Measurements from ENCODE around the gene NINL.
"Not testable (repeated sequence)": the region's sequence is repeated elsewhere in the genome, so short reads cannot be mapped to it uniquely, and the experiment has no call there.

NINL gene

DNA sequence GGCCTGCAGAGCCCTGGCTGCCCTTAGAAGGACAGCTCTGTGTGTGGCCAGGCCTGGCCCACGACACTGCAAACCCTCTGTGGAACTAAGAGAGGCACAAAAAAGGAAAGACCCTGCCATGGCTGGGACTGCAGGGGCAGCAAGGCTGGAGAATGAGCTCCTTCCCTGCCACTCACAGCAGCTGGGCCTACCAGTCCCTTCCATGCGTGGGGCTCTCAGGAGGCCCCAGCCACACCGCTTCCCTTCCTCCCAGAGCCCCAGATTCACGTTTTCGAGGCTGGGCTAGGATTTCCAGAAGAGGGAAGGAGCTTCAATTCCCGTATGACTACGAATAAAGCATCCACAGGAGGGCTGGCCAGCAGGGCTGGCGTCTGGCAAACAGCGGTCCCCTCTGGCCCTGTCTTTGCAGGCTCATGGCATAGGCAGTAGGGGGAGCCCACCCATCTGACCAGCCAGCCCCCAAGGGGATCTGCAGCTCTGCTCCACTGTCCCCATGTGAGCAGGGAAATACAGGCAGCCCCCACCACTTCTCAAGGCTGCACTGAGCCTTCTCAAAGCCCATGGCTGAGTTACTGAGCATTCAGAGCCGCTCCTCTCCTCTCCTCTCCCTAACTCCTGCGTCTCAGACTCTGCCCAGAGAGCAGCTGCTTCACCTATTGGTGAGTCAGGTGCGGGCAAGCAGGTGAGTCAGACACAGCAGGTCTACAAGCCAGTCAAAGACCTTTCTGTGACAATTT is 53.1 kb downstream of the NINL start:
- no peak for DNase-seq

GRCh38 chr20:25529295-25529951 is 55.9 kb downstream of the NINL start:
- DNase-seq: no peak

DNA sequence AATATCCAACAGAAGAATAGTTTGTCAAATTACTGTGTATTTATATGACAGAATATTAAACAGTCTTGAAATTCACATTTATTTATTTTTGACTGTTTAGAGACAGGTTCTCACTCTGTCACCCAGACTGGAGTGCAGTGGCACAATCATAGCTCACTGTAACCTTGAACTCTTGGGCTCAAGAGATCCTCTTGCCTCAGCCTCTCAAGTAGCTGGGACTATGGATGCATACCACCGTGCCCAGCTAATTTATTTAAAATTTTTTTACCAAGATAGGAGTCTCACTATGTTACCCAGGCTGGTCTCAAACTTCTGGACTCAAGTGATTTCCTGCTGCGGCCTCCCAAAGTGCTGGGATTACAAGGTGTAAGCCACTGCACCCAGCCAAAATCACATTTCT is 57.4 kb downstream of the NINL start:
- DNase-seq: no peak

DNA sequence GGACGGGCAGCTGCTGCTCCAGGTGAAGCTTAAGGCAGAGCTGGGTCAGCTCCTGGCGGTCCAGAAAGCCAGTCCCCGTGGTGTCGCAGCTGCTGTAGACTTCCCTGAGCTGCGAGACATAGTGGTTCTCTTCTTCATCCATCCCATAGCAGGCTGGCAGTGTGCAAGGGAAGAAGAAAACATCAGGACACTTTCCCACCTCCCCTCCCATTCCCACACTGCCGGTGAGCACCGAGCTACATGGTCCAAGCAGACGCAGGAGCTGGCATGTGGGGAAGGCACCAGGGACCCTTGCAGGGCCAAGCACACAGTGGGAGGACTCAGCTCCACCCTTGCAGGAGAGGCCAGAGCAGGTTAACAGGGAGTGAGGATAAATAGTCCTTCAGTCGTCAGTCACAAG is 58.9 kb downstream of the NINL start:
- no peak for DNase-seq

GRCh38 chr20:25525867-25526266 is 59.5 kb downstream of the NINL start:
- no peak for DNase-seq

- no peak for DNase-seq
Measured at GRCh38 chr20:25525295-25525694, 60.0 kb downstream of the NINL start.

DNA sequence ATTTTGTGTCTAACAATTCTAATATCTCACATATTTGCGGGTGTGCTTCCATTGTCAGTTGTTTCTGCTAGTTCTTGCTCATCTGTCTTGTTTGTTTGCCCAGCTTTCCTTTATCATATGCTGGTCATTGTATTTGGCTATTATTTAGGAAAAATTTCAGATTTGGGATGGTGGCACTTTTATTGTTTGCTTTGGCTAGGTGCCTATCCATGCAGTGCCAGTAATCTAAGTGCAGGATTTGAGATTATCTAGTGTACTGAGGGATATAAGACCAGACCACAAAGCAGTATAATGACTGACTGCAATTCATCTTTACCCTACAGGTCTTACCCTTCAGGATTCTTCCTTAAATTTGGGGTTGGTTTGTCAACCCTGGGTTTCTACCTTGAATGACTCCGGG is 63.9 kb downstream of the NINL start:
- DNase-seq: no peak

DNA sequence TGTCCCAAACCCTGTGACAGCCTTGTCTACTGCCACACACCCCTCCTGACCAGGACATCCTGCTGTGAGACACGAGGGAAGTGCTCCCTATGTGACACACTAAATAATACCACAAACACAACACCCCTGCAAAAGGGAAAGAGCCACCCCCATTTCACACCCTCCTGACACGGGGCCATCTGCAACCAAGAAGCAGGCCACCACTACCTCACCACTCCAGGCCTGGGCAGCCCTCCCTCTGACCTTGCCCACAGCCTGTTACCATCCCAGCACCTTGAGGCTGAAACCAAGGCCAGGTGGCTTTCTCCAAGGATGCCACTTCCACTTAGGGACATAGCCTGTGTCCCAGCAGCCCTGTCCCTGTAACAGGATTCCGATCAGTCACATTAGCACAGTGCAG is 68.2 kb downstream of the NINL start:
- DNase-seq: no peak

- DNase-seq: no peak
Measured at GRCh38 chr20:25514747-25515340, 70.5 kb downstream of the NINL start.

GRCh38 chr20:25514195-25514594 is 71.1 kb downstream of the NINL start:
- DNase-seq: no peak

- DNase-seq: no peak
Measured at GRCh38 chr20:25512709-25513108, 72.6 kb downstream of the NINL start.

GRCh38 chr20:25511183-25511582 is 74.1 kb downstream of the NINL start:
- DNase-seq: no peak

DNA sequence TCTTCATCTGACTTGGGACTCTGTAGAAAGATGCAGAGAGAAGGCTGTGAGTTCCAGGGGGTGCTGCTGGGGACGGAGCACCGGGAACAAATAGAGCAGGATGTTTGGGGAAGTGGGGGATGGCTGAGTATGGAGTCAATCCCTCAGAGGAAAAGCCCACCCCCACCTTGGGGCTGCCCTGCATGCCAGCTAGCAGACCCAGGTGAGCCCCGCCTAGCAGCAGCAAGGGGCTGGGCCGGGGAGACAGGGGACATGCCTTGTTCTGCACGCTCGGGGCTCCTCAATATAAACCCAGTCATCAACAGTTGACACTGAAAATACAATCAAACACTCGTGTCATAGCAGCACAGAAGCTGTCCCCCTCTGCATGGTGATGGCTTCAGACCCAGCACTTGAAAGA is 74.6 kb downstream of the NINL start:
- no peak for DNase-seq

DNA sequence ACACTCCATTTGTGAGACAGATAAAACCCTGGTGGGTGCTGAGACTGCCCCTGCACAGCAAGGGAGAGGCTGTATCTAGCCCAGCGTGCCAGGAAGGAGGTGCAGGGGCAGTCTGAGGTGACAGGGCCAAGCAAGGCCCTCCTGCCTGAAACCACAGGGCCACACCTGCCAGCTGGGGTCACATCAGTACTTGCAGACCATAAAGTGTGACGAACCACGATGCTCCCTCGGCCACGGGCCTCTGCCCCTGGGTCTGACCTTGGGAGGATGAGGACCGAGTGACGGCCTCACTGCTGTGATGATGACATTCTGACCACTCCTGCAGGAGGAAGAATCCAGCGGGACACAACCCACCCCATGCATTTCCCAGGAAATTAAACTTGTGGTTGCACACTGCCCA is 75.1 kb downstream of the NINL start:
- DNase-seq: no peak

- DNase-seq: no peak
Measured at GRCh38 chr20:25509084-25509483, 76.2 kb downstream of the NINL start.

GRCh38 chr20:25508083-25508770 is 77.1 kb downstream of the NINL start:
- DNase-seq: no peak

DNA sequence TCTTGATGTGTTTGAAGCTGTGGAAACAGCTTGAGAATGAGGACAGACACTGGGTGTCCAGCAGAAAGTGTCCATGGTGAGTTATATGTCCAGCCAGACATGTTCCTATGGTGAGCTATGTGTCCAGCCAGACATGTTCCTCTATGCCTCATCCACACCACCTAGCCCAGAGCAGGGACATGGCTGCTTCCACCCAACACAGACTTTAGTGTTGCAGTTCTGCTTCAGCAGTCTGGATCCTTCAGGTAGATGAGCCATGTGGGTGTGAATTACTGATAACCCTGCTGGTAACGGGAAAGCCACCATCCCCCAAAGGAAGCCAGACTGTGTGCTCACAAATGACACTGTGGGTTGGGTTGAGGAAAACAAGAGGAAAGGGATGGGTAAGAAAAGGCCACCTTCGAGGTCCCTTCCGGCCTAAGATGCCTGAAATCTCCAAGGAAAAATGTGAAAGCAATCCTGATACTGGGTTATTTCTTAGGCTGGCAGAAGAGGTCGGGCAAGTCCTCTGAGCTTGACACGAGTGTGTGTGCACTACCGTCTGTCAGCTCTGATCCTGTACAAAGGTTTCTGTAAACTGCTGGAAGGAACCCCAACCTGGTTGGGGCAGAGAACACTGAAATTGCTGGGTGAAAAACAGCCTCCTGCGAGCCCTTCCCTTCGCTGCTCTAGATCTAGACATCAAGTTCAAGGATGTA is 77.8 kb downstream of the NINL start:
- DNase-seq: no peak

DNA sequence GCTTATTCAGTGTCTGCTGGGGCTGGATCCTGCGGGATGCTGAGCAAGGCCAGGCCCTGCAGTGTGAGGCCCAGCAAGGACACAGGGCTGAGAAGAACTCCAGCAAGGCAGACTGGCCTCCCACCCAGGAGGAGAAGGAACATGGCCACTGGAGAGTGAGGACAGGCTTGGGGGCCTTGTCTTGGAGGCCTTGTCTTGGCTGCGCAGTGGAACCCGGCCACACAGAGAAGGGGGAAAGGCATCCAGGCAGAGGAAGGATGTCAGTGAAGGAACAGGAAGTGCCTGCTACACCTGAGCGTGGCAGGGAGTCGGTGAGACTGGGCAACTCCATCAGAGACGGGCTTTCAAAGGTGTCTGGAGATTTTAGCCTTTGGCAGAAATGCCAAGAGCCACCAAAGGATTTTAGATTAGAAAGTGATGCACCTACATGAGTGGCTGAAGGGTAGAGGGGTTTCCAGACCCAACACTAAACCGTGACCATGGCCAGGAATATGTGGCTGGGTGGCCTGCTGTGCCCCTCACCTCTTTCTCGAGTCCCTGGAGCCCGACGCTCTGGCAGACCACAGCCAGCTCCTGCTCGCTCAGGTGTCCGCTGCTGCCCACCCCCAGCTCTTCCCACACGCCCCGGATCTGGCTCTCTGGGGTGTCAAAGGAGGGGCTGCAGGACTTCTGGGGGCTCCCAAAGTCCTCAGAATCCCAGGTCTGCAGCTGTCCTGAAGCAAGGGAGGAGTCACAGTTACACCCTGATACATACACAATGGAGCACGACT is 80.8 kb downstream of the NINL start:
- no peak for DNase-seq

DNA sequence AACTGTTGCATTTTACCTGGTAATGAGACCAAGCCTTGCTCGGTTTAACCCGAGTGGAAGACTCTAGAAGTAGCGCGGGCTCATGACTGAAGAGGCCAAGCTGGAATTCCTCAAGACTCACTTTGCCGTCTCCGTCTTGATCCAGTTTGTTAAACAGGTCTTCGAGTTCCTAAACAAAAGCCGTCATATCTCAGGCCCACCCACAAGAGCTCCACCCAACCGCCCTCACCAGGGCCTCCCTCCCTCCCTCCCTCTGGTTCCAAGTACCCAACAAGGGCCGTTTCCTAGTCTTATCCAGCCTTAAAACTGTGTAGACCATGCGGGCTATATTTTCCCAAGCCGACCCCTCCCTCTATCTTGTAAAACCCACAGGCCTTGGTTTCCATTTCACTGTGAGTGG is 81.4 kb downstream of the NINL start:
- no peak for DNase-seq

DNA sequence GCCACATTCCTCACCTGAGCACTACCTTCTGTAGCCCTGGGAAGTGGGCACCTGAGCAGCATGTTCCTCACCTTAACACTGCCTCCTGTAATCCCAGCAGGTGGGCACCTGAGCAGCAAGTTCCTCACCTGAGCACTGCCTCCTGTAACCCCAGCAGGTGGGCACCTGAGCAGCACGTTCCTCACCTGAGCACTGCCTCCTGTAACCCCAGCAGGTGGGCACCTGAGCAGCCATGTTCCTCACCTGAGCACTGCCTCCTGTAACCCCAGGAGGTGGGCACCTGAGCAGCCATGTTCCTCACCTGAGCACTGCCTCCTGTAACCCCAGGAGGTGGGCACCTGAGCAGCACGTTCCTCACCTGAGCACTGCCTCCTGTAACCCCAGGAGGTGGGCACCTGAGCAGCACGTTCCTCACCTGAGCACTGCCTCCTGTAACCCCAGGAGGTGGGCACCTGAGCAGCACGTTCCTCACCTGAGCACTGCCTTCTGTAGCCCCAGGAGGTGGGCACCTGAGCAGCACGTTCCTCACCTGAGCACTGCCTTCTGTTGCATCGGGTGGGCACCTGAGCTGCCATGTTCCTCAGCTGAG is 82.2 kb downstream of the NINL start:
- DNase-seq: not testable (repeated sequence)

DNA sequence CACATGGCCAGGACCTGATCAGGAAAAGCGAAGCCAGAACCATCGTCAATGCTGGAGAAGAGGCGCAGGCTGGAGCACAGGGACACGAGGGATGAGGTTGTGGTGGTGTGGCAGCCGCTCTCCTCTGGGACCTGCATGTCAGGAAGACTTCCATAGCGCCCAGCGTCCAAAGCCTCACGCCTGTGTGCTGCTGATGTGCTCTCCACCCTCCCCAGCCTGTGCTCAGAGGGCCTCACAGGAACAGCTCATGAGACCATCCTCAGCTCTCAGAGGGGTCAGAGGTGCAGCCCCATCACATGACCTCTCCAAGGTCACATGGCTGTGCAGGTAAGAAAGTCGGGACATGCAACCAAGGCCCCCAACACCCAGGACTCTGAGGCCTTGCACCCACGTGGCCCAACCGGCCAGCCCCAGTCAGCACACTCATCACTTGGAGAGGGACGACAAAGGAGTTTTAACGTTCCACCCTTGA is 84.4 kb downstream of the NINL start:
- no peak for DNase-seq

All from AML-193 (cell line).